Activated T-cell treated with anti-CD3 and anti-CD28 coated beads for 4 hours (primary cell): ENCODE measurements around the gene WDFY2.

ENCODE experiments used
- DNase-seq: peaks from one replicate; pipeline ENCODE4 v3.0.0-alpha.2; 2020

Gene WDFY2

GRCh38 chr13:51803422-51804294 lies 219.4 kb downstream of the WDFY2 start, which contains the start of gene DHRS12:
DHRS12 (minus strand) TSS chr13:51804163; CDS start chr13:51799659, 4,504 bp downstream.
- DNase-seq, result peak; percentile 80

- DNase-seq, result no peak
These were observed 220.3 kb downstream of the WDFY2 start for GRCh38 chr13:51804295-51805172.

- DNase-seq, result no peak
These were observed 221.1 kb downstream of the WDFY2 start for GRCh38 chr13:51805313-51805712.

- no peak for DNase-seq
These were observed 221.7 kb downstream of the WDFY2 start for GRCh38 chr13:51805925-51806324.

GRCh38 chr13:51806566-51806965 lies 222.3 kb downstream of the WDFY2 start:
- DNase-seq, result no peak

GRCh38 chr13:51807041-51807440 lies 222.8 kb downstream of the WDFY2 start:
- DNase-seq, result no peak

- no peak for DNase-seq
These were observed 224.5 kb downstream of the WDFY2 start for GRCh38 chr13:51808811-51809210.

- no peak for DNase-seq
These were observed 226.8 kb downstream of the WDFY2 start for GRCh38 chr13:51811046-51811445.

- DNase-seq, result no peak
These were observed 227.7 kb downstream of the WDFY2 start for GRCh38 chr13:51811920-51812451.

GRCh38 chr13:51814071-51814470 lies 229.8 kb downstream of the WDFY2 start:
- no peak for DNase-seq

- peak; percentile 70 for DNase-seq
These were observed 230.8 kb downstream of the WDFY2 start for GRCh38 chr13:51814825-51815650.

GRCh38 chr13:51815848-51816247 lies 231.6 kb downstream of the WDFY2 start:
- no peak for DNase-seq

GRCh38 chr13:51816604-51817249 lies 232.5 kb downstream of the WDFY2 start:
- DNase-seq, result no peak
